KMS-11 (cell line): ENCODE data around the gene PTH1R.

Source experiments
- H2AFZ ChIP-seq: fragments of 200-600 bp; sonication (generic); 2 replicates; pipeline ENCODE4 v1.6.1; 2016; ENCODE audit warnings: antibody characterized with exemption, mixed run types, low read depth
- H3K27ac ChIP-seq: fragments of 200-600 bp; sonication (generic); 2 replicates; pipeline ENCODE4 v1.6.1; 2016; ENCODE audit warnings: mild to moderate bottlenecking, mixed run types
- H3K27me3 ChIP-seq: fragments of 200-600 bp; sonication (generic); 2 replicates; pipeline ENCODE4 v1.6.1; 2017; ENCODE audit warnings: mild to moderate bottlenecking, low read depth, mixed run types, moderate library complexity; ENCODE audit not compliant: insufficient read depth
- H3K36me3 ChIP-seq: fragments of 200-600 bp; sonication (generic); 2 replicates; pipeline ENCODE4 v1.6.1; 2017; ENCODE audit warnings: mild to moderate bottlenecking, mixed run types; ENCODE audit not compliant: insufficient read depth
- H3K4me1 ChIP-seq: fragments of 200-600 bp; sonication (generic); 2 replicates; pipeline ENCODE4 v1.6.1; 2016; ENCODE audit warnings: mild to moderate bottlenecking, low read depth, mixed run types; ENCODE audit not compliant: poor library complexity, severe bottlenecking
- H3K4me2 ChIP-seq: fragments of 200-600 bp; sonication (generic); 2 replicates; pipeline ENCODE4 v1.7.0; 2016; ENCODE audit warnings: mild to moderate bottlenecking, mixed run types
- H3K4me3 ChIP-seq: fragments of 200-600 bp; sonication (generic); IDR thresholded peaks from 2 replicates; pipeline ENCODE4 v1.6.1; 2017; ENCODE audit warnings: low read depth, low read length, mixed read lengths; ENCODE audit not compliant: insufficient read depth
- H3K79me2 ChIP-seq: fragments of 200-600 bp; sonication (generic); 2 replicates; pipeline ENCODE4 v1.6.1; 2016; ENCODE audit warnings: low read depth, mixed run types; ENCODE audit not compliant: insufficient read depth
- H3K9ac ChIP-seq: fragments of 200-600 bp; sonication (generic); 2 replicates; pipeline ENCODE4 v1.6.1; 2016; ENCODE audit warnings: mild to moderate bottlenecking, mixed run types
- H4K20me1 ChIP-seq: fragments of 200-600 bp; sonication (generic); 2 replicates; pipeline ENCODE4 v1.6.1; 2016; ENCODE audit warnings: mild to moderate bottlenecking, mixed run types; ENCODE audit not compliant: insufficient read depth
- TF ChIP-seq, protein P1 (sequence below): fragments of 200-600 bp; sonication (generic); conservative IDR thresholded peaks from 2 replicates; pipeline ENCODE4 v1.6.1; 2017; ENCODE audit warnings: low read depth, mild to moderate bottlenecking, antibody characterized with exemption, low read length, moderate library complexity, mixed read lengths

The PTH1R gene

DNA sequence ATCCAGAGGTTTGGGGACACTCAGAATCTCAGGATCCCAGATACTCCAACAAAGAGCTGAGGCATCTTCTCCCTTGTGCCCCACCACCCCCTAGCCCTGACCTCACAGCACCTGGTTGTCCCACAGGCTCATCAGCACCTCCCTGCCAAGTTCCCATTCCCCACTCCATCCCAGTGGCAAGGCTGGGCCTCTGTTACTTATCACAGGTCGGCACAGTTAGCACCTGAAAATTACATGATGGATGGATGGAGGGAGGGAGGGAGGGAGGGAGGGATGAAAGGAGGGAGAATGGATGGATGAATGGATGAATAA lies 27.1 kb upstream of the PTH1R start:
- no peak overlapping the region for H3K4me3 ChIP-seq
- no peaks in the 10 kb centered on the region for H3K27me3 ChIP-seq
- H2AFZ ChIP-seq, result no peak overlapping the region
- H4K20me1 ChIP-seq, result no peaks in the 10 kb centered on the region
- H3K27ac ChIP-seq, result no peak overlapping the region
- H3K79me2 ChIP-seq, result no peaks in the 10 kb centered on the region
- no peak overlapping the region for H3K4me2 ChIP-seq
- no peak overlapping the region for H3K9ac ChIP-seq
- TF ChIP-seq, protein P1, sequence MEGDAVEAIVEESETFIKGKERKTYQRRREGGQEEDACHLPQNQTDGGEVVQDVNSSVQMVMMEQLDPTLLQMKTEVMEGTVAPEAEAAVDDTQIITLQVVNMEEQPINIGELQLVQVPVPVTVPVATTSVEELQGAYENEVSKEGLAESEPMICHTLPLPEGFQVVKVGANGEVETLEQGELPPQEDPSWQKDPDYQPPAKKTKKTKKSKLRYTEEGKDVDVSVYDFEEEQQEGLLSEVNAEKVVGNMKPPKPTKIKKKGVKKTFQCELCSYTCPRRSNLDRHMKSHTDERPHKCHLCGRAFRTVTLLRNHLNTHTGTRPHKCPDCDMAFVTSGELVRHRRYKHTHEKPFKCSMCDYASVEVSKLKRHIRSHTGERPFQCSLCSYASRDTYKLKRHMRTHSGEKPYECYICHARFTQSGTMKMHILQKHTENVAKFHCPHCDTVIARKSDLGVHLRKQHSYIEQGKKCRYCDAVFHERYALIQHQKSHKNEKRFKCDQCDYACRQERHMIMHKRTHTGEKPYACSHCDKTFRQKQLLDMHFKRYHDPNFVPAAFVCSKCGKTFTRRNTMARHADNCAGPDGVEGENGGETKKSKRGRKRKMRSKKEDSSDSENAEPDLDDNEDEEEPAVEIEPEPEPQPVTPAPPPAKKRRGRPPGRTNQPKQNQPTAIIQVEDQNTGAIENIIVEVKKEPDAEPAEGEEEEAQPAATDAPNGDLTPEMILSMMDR, result no peak
- no peaks in the 10 kb centered on the region for H3K4me1 ChIP-seq
- no peaks in the 10 kb centered on the region for H3K36me3 ChIP-seq

DNA sequence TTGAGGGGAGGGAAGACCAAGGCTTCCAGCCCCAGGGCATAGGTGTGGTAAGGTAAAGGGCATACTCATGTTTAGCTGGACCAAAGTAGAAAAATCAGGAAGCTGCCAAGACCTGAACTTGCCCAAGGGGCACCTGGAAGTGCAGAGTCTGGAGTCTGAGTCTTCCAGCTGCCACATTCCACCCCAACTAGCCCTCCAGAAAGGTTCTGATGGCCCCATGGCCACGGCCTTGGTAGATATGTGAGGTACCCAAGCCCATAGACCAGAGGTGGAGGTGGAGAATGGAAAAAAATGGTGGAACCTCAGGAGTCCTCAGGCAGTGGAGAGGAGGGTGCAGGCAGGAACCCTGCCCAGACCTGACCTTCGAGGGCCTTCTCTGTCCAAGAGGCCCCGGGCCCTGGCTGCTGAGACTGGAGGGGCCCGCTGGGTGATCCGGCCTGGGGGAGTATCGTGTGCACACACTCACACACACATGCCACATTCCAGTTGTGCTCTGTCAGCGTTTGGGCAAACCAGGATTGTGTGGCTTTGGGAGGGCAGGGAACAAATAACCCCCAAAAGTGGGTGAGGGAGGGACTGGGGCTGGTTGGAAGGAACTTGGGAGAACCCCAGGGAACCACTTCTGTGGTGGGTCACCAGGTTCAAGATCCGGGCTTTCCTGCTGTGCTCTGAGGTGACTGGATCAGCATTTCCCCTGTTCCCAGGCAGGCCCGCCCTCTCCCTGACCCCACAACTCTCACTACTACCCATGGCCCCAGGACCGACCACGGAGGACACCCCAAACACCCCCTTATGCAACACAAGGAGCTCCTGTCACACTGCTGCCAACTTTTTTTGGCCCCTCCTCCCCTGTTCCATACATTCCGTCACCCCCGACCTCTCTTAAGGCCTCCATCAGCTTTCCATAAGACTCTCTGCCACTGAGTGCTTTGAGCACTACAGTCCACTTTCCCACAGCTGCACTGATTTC lies 25.9 kb upstream of the PTH1R start:
- H3K27me3 ChIP-seq, result no peaks in the 10 kb centered on the region
- no peaks in the 10 kb centered on the region for H3K4me1 ChIP-seq
- no peaks in the 10 kb centered on the region for H3K79me2 ChIP-seq
- no peak overlapping the region for H2AFZ ChIP-seq
- H3K4me3 ChIP-seq, result no peak overlapping the region
- H3K27ac ChIP-seq, result no peak overlapping the region
- no peak overlapping the region for H3K9ac ChIP-seq
- TF ChIP-seq, protein P1, result no peak
- H4K20me1 ChIP-seq, result no peaks in the 10 kb centered on the region
- no peak overlapping the region for H3K4me2 ChIP-seq
- no peaks in the 10 kb centered on the region for H3K36me3 ChIP-seq

DNA sequence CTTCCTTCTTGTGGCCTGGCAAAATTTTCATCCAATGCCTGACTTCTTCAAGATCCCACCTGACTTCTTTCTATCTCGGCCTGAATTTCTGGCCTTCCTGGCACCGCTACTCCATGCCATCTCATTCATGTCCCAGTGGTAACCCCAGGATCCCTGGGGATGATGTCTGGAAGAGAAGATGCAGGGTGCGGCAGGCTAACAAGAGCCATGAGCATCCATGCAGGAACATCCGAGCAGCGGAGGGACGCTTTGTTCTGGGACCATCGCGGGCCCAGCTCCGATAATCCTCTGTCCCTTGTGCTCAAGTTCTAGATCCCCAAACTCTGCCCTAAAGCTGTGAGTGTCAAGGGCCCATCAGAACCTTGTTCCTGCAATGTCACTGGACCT lies 25.2 kb upstream of the PTH1R start:
- no peak overlapping the region for H3K4me3 ChIP-seq
- H3K27ac ChIP-seq, result no peak overlapping the region
- no peaks in the 10 kb centered on the region for H3K27me3 ChIP-seq
- H3K36me3 ChIP-seq, result no peaks in the 10 kb centered on the region
- no peaks in the 10 kb centered on the region for H4K20me1 ChIP-seq
- no peak overlapping the region for H3K4me2 ChIP-seq
- H3K9ac ChIP-seq, result no peak overlapping the region
- no peaks in the 10 kb centered on the region for H3K79me2 ChIP-seq
- TF ChIP-seq, protein P1, result no peak
- no peaks in the 10 kb centered on the region for H3K4me1 ChIP-seq
- H2AFZ ChIP-seq, result no peak overlapping the region

DNA sequence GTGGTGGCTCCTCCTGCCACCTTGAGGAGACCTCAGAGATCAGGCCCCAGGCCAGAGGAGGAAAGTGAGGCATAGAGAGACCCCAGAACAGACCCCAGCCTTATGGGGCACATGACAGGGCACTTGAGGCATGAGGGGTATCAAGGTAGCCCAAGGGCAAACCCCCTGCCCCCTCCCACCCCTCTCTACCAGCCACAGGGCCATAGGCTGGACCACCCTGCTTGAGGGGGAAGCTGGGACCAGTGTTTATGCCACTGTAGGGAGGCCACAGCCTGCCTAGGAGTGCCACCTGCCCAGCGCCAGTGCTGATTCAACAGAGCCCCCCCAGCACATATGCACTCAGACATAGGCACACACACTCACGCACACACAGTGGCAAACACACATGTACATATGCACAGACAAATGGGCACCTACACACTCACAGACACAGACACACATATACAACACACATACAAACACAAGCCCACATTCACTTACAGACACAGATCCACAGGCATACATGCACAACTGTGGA lies 24.6 kb upstream of the PTH1R start:
- no peak overlapping the region for H3K4me2 ChIP-seq
- no peaks in the 10 kb centered on the region for H3K36me3 ChIP-seq
- no peak overlapping the region for H3K27ac ChIP-seq
- no peaks in the 10 kb centered on the region for H3K79me2 ChIP-seq
- H3K4me1 ChIP-seq, result no peaks in the 10 kb centered on the region
- no peak overlapping the region for H2AFZ ChIP-seq
- no peak overlapping the region for H3K4me3 ChIP-seq
- TF ChIP-seq, protein P1, result no peak
- no peaks in the 10 kb centered on the region for H4K20me1 ChIP-seq
- H3K27me3 ChIP-seq, result no peaks in the 10 kb centered on the region
- H3K9ac ChIP-seq, result no peak overlapping the region
